NCI-H510A (cell line): ENCODE results near the gene BCHE.

Experiments
- DNase-seq: peaks from one replicate; lab custom pipeline; 2025; lab: John Stamatoyannopoulos, UW

The BCHE gene

GRCh38 chr3:165749821-165750220 lies 87.4 kb downstream of the BCHE start:
- DNase-seq, result no peak

- DNase-seq, result no peak
These were observed 88.0 kb downstream of the BCHE start for GRCh38 chr3:165749241-165749640.

- DNase-seq, result no peak
These were observed 89.1 kb downstream of the BCHE start for GRCh38 chr3:165748094-165748493.

- DNase-seq, result no peak
These were observed 90.3 kb downstream of the BCHE start for GRCh38 chr3:165746874-165747273.

- no peak for DNase-seq
These were observed 93.2 kb downstream of the BCHE start for GRCh38 chr3:165744025-165744424.

GRCh38 chr3:165742351-165742750 lies 94.9 kb downstream of the BCHE start:
- DNase-seq, result no peak

GRCh38 chr3:165729756-165730155 lies 107.5 kb downstream of the BCHE start:
- DNase-seq, result no peak

- DNase-seq, result no peak
These were observed 108.3 kb downstream of the BCHE start for GRCh38 chr3:165728924-165729323.

GRCh38 chr3:165725296-165725695 lies 111.9 kb downstream of the BCHE start:
- DNase-seq, result no peak
